ENCODE results near the gene SLC39A1.
A peak's percentile ranks its signal among the peaks of the same experiment; 100 is the strongest.

GRCh38 chr1:153946622-153947241 is 16.6 kb downstream of the SLC39A1 start, which contains the start of gene DENND4B:
- peak; percentile 94 to 100 (median 96) for TF ChIP-seq CTCF (IDR thresholded peaks at IDR 0.05)
- no peak for TF ChIP-seq POLR2A (IDR thresholded peaks at IDR 0.05)

Data from upper lobe of left lung (tissue), 4 donors.